ENCODE data around the gene CTSA.

Gene CTSA

DNA sequence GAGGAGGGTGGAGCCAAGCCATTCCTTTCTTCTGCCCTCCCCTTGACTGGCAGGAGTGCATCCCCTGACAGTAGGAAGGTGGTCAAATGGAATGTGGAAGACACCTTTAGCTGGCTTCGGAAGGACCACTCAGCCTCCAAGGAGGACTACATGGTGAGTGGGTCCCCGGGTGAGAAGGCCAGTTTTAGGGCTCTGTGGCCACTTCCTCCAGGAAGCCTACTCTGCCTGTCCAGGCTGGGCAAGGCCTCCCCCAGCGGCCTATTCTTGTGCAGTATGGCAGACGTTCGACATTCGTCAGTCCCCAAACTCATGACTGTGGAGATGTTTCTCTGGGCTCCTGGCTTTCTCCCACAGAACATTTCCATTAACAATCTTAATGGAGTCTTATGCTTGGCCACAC, 52.5 kb downstream of the CTSA start:
- Mint-ChIP-seq H3K9me3 (no peaks in the 10 kb centered on the region), H3K4me3 (no peak overlapping the region), H3K36me3 (peaks cover 31% of the 10 kb centered on the region), H3K27me3 (no peaks in the 10 kb centered on the region), H3K4me1 (peaks cover 9% of the 10 kb centered on the region), H3K27ac (no peak overlapping the region)
- no peak for DNase-seq (ENCODE audit: low spot score in 2 of 2)
- ATAC-seq (ENCODE audit: low read depth) = no peak

DNA sequence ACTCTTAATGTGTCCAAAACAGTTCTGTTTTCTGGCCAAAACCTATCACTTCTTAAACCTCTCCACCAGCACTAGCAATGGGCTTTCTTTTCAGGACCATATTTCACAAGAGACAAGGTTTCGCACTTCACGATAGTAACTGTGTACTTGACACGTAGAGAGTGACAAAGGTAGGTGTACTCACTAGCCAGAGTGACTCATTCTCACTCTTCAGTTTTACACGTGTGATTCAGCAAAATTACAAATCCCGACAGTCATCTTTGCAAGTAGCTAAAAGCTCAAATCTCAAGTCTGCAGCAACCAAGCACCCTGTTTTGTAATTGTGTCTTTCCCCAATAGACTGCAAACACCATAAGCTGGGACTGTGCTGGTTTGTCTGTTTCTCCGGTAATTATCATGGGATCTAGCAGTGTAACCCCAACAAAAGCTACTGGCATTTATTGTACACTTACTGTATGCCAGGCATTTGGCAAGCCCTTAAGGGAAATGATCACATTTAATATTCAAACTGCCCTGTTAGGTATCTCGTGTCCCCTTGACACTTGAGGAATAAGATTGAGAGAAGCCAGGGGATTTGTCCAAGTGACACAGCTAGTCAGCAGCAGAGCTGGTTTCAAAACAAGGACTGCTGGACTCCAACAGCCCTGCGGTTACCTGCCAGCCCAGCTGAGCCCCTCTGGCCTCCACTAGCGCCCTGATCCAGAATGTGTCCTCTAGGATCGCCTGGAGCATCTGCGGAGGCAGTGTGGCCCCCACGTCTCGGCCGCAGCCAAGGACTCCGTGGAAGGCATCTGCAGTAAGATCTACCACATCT, 53.2 kb downstream of the CTSA start:
- peaks cover 31% of the 10 kb centered on the region for H3K36me3 Mint-ChIP-seq
- no peak overlapping the region for H3K4me3 Mint-ChIP-seq
- no peak for DNase-seq (ENCODE audit: low spot score in 2 of 2)
- H3K4me1 Mint-ChIP-seq = peaks cover 14% of the 10 kb centered on the region
- ATAC-seq (ENCODE audit: low read depth) = no peak
- H3K9me3 Mint-ChIP-seq = no peaks in the 10 kb centered on the region
- H3K27ac Mint-ChIP-seq = no peak overlapping the region
- H3K27me3 Mint-ChIP-seq = no peaks in the 10 kb centered on the region

- no peak overlapping the region for H3K27ac Mint-ChIP-seq
- no peaks in the 10 kb centered on the region for H3K9me3 Mint-ChIP-seq
- peaks cover 13% of the 10 kb centered on the region for H3K4me1 Mint-ChIP-seq
- ATAC-seq (ENCODE audit: low read depth) = no peak
- H3K4me3 Mint-ChIP-seq = no peak overlapping the region
- H3K36me3 Mint-ChIP-seq = peaks cover 29% of the 10 kb centered on the region
- H3K27me3 Mint-ChIP-seq = no peaks in the 10 kb centered on the region
- DNase-seq (ENCODE audit: low spot score in 2 of 2) = no peak
These were observed 54.0 kb downstream of the CTSA start for GRCh38 chr20:45944965-45945677.

DNA sequence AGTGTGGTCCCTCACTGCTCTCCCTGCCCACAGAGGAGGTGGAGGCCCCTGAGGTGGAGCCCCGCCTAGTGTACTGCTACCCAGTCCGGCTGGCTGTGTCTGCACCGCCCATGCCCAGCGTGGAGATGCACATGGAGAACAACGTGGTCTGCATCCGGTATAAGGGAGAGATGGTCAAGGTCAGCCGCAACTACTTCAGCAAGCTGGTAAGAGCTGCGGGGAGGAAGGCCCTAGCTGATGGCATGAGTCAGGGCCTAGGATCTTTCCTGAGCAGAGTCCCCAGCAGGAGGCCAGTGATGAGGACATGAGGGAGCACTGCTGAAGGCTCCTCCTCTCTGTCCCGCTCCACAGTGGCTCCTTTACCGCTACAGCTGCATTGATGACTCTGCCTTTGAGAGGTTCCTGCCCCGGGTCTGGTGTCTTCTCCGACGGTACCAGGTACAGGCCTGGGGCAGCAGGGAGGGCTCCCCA, 54.6 kb downstream of the CTSA start:
- H3K27ac Mint-ChIP-seq = no peak overlapping the region
- DNase-seq (ENCODE audit: low spot score in 2 of 2) (no peak), ATAC-seq (ENCODE audit: low read depth) (no peak)
- H3K4me1 Mint-ChIP-seq = peaks cover 13% of the 10 kb centered on the region
- peaks cover 29% of the 10 kb centered on the region for H3K36me3 Mint-ChIP-seq
- H3K9me3 Mint-ChIP-seq = no peaks in the 10 kb centered on the region
- H3K27me3 Mint-ChIP-seq = no peaks in the 10 kb centered on the region
- peak overlapping the region; percentile 44 for H3K4me3 Mint-ChIP-seq

DNA sequence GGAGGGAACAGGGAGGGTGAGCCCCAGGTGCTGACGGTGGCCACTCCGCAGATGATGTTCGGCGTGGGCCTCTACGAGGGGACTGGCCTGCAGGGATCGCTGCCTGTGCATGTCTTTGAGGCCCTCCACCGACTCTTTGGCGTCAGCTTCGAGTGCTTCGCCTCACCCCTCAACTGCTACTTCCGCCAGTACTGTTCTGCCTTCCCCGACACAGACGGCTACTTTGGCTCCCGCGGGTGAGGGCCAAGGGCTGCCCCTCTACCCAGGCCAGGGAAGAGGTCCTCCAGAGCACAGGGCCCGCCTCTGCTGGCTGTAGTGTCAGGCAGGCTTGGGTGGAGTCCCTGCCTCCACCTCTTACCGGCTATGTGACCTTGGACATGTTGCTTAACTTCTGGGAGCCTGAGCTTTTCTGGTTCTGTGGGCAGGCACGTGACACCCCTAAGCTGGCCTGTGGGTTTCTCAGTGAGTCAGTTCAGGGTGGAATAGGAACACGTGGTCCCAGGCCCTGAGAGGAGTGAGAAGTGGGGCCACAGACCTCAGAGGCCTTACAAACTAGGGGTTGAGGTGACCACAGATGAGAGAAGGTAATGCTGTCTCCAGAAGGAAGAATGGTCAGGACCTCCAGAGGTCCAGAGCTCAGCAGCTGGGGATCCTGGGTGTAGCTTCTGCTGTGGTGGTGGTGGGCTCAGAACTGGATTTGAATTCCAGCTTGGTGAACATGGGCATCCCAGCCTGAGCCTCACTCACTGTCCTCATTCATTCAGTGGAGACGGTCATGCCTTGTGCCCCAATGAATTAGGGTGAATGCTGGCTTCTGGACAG, 55.2 kb downstream of the CTSA start:
- H3K27me3 Mint-ChIP-seq = no peaks in the 10 kb centered on the region
- no peaks in the 10 kb centered on the region for H3K9me3 Mint-ChIP-seq
- DNase-seq (ENCODE audit: low spot score in 2 of 2) (no peak), ATAC-seq (ENCODE audit: low read depth) (peak; percentile 18)
- no peak overlapping the region for H3K4me3 Mint-ChIP-seq
- peaks cover 29% of the 10 kb centered on the region for H3K36me3 Mint-ChIP-seq
- H3K27ac Mint-ChIP-seq = no peak overlapping the region
- peaks cover 13% of the 10 kb centered on the region for H3K4me1 Mint-ChIP-seq

GRCh38 chr20:45947110-45947866, 56.2 kb downstream of the CTSA start:
- no peaks in the 10 kb centered on the region for H3K9me3 Mint-ChIP-seq

DNA sequence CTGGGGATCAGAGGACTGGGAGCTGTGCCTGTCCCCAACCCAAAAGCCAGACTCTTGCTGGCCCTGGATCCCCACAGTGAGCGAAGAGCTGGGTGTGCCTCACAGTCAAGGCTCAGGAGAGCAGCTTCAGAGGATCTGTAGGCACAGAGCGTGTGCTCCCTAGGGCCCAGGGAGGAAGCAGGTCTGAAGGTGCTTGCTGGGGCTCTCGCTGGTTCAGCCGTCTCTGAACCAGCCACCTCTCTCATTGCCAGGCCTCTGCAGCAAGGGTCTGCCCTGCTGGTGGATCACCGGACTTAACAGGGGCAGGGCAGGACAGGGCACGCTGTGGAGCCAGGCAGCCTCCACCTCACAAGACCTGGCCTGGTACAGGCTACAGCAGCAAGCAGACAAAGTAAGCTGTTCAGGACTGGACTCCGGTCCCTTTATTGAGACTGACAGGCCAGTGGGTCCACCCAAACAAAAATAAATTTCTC, 57.2 kb downstream of the CTSA start:
- no peaks in the 10 kb centered on the region for H3K27me3 Mint-ChIP-seq
- H3K4me3 Mint-ChIP-seq = no peak overlapping the region
- peaks cover 30% of the 10 kb centered on the region for H3K36me3 Mint-ChIP-seq
- H3K4me1 Mint-ChIP-seq = peaks cover 13% of the 10 kb centered on the region
- no peaks in the 10 kb centered on the region for H3K9me3 Mint-ChIP-seq
- H3K27ac Mint-ChIP-seq = peak overlapping the region; percentile 85
- peak; percentile 62 for ATAC-seq (ENCODE audit: low read depth)
- DNase-seq (ENCODE audit: low spot score in 2 of 2) = no peak

More at GRCh38 chr20:45947110-45947866, 56.2 kb downstream of the CTSA start:
- H3K4me3 Mint-ChIP-seq = no peak overlapping the region
- no peak for DNase-seq (ENCODE audit: low spot score in 2 of 2)
- peaks cover 30% of the 10 kb centered on the region for H3K36me3 Mint-ChIP-seq
- ATAC-seq (ENCODE audit: low read depth) = no peak
- H3K4me1 Mint-ChIP-seq = peaks cover 13% of the 10 kb centered on the region
- peak overlapping the region; percentile 85 for H3K27ac Mint-ChIP-seq
- H3K27me3 Mint-ChIP-seq = no peaks in the 10 kb centered on the region
